ENCODE measurements around the gene DHH. TPM values are rescaled to one million over a fixed set of nuclear protein-coding genes. Genes with fewer than 3 reads are reported as not detected.

DHH gene
- total and polyA plus RNA-seq, 9 of the 15 experiments (the other 6 are each of a cell fraction or from before 2014, with no cell fraction given) = 0.07 to 2.6 (median 0.54) TPM

DNA sequence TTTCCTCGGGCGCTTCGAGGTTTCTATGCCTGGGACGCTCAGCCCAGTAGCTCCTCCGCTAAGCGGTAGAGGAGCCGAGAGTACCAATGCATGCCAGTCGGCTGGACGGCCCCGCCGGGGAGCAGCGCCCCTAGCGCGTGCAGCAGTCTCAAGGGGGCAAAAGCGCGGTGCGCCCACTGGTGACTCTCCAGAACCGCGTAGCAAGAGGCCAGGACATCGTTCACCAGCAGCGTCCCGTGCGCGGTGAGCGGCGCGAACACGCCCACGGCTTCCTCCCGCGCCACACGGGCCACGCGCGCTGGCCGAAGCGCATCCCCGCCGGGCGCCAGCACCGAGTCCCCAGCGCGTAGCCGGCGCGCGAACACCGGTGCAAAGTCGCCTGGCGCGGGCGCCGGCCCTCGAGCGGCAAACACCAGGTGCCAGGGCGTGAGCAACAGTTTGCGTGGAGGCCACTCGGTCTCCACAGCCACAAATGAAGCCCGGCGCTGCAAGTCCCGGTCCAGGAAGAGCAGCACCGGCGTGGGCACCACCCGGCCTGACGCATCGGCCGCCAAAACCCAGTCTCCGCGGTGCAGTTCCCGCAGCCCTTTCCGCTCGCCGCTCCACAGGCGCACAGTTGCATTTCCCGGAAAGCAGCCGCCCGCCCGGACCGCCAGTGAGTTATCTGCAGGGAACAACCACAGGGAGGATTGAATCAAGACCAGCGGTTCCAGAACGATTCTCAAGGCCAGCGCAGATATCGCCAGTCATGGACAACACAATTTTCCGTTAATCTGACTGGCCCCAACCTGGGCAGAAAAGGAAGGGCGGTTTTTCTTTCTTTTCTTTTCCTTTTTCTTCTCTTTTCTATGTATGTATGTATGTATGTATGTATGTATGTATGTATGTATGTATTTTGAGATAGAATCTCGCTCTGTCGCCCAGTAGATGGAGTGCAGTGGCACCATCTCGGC is 4.5 kb downstream of the DHH start (continued):
- no peak; the same call in 1 of the 2 replicates for TF ChIP-seq HDAC8 (tag; IDR thresholded peaks at IDR 0.05)
- TF ChIP-seq BCOR (IDR thresholded peaks at IDR 0.05) = peak; percentile 94
- TF ChIP-seq ZNF655 (CRISPR knock-in tag; IDR thresholded peaks at IDR 0.05) = no peak
- TF ChIP-seq, protein P1, sequence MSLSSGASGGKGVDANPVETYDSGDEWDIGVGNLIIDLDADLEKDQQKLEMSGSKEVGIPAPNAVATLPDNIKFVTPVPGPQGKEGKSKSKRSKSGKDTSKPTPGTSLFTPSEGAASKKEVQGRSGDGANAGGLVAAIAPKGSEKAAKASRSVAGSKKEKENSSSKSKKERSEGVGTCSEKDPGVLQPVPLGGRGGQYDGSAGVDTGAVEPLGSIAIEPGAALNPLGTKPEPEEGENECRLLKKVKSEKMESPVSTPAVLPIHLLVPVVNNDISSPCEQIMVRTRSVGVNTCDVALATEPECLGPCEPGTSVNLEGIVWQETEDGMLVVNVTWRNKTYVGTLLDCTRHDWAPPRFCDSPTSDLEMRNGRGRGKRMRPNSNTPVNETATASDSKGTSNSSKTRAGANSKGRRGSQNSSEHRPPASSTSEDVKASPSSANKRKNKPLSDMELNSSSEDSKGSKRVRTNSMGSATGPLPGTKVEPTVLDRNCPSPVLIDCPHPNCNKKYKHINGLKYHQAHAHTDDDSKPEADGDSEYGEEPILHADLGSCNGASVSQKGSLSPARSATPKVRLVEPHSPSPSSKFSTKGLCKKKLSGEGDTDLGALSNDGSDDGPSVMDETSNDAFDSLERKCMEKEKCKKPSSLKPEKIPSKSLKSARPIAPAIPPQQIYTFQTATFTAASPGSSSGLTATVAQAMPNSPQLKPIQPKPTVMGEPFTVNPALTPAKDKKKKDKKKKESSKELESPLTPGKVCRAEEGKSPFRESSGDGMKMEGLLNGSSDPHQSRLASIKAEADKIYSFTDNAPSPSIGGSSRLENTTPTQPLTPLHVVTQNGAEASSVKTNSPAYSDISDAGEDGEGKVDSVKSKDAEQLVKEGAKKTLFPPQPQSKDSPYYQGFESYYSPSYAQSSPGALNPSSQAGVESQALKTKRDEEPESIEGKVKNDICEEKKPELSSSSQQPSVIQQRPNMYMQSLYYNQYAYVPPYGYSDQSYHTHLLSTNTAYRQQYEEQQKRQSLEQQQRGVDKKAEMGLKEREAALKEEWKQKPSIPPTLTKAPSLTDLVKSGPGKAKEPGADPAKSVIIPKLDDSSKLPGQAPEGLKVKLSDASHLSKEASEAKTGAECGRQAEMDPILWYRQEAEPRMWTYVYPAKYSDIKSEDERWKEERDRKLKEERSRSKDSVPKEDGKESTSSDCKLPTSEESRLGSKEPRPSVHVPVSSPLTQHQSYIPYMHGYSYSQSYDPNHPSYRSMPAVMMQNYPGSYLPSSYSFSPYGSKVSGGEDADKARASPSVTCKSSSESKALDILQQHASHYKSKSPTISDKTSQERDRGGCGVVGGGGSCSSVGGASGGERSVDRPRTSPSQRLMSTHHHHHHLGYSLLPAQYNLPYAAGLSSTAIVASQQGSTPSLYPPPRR (CRISPR knock-in tag; IDR thresholded peaks at IDR 0.05; ENCODE audit: borderline replicate concordance) = no peak
- peak in 2 of 3 experiments; percentile 0 to 44 for TF ChIP-seq YY1 (IDR thresholded peaks at IDR 0.05; ENCODE audit: borderline replicate concordance in 1 of 3, control insufficient read depth in 1 of 3, extremely low read depth in 1 of 3, insufficient read depth in 3 of 3, insufficient read length in 1 of 3, insufficient replicate concordance in 2 of 3, low read depth in 1 of 3, low read length in 2 of 3)
- TF ChIP-seq YBX1 (IDR thresholded peaks at IDR 0.05) = no peak
- peak; percentile 22; the same call in 1 of the 2 replicates for TF ChIP-seq HDAC6 (IDR thresholded peaks at IDR 0.05; ENCODE audit: low read depth, low read length)
- TF ChIP-seq ELF2 (CRISPR knock-in tag; IDR thresholded peaks at IDR 0.05) = 0 out of 2 replicates have a peak, but pooled peaks have one; percentile 27
- TF ChIP-seq, protein P2, sequence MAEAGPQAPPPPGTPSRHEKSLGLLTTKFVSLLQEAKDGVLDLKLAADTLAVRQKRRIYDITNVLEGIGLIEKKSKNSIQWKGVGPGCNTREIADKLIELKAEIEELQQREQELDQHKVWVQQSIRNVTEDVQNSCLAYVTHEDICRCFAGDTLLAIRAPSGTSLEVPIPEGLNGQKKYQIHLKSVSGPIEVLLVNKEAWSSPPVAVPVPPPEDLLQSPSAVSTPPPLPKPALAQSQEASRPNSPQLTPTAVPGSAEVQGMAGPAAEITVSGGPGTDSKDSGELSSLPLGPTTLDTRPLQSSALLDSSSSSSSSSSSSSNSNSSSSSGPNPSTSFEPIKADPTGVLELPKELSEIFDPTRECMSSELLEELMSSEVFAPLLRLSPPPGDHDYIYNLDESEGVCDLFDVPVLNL (CRISPR knock-in tag; IDR thresholded peaks at IDR 0.05; ENCODE audit: low read depth) = 0 out of 2 replicates have a peak, but pooled peaks have one; percentile 70
- TF ChIP-seq, protein P3, sequence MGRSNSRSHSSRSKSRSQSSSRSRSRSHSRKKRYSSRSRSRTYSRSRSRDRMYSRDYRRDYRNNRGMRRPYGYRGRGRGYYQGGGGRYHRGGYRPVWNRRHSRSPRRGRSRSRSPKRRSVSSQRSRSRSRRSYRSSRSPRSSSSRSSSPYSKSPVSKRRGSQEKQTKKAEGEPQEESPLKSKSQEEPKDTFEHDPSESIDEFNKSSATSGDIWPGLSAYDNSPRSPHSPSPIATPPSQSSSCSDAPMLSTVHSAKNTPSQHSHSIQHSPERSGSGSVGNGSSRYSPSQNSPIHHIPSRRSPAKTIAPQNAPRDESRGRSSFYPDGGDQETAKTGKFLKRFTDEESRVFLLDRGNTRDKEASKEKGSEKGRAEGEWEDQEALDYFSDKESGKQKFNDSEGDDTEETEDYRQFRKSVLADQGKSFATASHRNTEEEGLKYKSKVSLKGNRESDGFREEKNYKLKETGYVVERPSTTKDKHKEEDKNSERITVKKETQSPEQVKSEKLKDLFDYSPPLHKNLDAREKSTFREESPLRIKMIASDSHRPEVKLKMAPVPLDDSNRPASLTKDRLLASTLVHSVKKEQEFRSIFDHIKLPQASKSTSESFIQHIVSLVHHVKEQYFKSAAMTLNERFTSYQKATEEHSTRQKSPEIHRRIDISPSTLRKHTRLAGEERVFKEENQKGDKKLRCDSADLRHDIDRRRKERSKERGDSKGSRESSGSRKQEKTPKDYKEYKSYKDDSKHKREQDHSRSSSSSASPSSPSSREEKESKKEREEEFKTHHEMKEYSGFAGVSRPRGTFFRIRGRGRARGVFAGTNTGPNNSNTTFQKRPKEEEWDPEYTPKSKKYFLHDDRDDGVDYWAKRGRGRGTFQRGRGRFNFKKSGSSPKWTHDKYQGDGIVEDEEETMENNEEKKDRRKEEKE (IDR thresholded peaks at IDR 0.05; ENCODE audit: borderline replicate concordance in 1 of 2, control insufficient read depth in 1 of 2, low read depth in 2 of 2, low read length in 1 of 2) = no peak
- no peak for TF ChIP-seq POLR2AphosphoS2 (IDR thresholded peaks at IDR 0.05; ENCODE audit: low read length)
- TF ChIP-seq TBL1XR1 (IDR thresholded peaks at IDR 0.05; ENCODE audit: low read length in 2 of 2) = peak in 1 of 2 experiments; percentile 66; a peak in 2 of 4 replicates
- no peak for TF ChIP-seq STAG1 (CRISPR knock-in tag; IDR thresholded peaks at IDR 0.05; ENCODE audit: borderline replicate concordance)
- TF ChIP-seq HNRNPL (IDR thresholded peaks at IDR 0.05; ENCODE audit: low read depth, low read length) = peak; percentile 81
